ENCODE results near the gene SLC38A10.

Gene SLC38A10

DNA sequence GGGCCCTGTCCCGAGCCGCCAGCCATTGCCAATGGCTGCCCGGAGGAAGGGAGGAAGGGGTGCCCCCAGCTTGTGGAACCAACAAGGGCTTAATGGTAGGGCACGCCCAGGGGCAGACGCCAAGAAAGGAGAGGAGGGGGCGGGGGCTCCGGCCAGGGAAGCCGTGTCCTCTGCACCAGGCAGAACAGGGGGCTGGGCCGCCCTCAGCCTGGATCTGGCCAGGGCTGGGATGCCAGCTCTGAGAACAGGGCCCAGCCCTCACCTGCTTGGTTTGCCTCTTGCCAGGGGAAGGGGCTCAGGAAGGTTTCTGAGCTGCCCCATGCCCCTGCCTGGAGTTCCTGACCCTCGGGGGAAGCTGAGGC, 35.8 kb upstream of the SLC38A10 start:
- FAIRE-seq = no peak

GRCh38 chr17:81329927-81330883, 35.1 kb upstream of the SLC38A10 start:
- FAIRE-seq = no peak

GRCh38 chr17:81328978-81329926, 34.1 kb upstream of the SLC38A10 start:
- no peak for FAIRE-seq

- no peak for FAIRE-seq
Observed at GRCh38 chr17:81328489-81328888, 33.4 kb upstream of the SLC38A10 start.

DNA sequence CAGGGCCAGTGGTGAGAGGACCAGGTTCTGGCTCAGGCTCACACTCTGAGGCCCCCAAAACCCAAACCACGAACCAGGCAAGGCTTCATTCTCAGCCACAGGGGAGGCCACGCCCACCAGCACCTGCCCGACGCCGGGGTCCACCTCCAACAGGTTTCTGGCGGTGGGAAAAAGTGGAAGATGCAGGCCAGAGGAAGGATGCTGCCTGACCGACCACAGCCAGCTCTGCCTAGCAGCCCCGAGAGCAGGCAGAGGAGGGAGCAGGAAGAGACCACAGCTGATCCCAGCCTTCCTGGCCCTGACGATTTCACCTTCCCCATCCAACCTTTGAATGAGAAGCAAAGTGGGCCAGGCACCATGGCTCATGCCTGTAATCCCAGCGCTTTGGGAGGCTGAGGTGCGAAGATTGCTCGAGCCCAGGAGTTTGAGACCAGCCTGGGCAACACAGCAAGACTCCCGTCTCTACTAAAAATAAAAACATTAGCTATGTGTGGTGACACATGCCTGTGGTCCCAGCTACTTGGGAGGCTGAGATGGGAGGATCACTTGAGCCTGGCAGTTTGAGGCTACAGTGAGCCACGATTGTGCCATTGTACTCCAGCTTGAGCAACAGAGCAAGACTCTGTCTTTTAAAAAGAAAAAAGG, 30.7 kb upstream of the SLC38A10 start:
- no peak for FAIRE-seq

GRCh38 chr17:81324851-81325713, 30.0 kb upstream of the SLC38A10 start:
- FAIRE-seq = no peak

- FAIRE-seq = no peak
Observed at GRCh38 chr17:81324177-81324850, 29.2 kb upstream of the SLC38A10 start.

- FAIRE-seq = no peak
Observed at GRCh38 chr17:81323411-81323868, 28.3 kb upstream of the SLC38A10 start.

DNA sequence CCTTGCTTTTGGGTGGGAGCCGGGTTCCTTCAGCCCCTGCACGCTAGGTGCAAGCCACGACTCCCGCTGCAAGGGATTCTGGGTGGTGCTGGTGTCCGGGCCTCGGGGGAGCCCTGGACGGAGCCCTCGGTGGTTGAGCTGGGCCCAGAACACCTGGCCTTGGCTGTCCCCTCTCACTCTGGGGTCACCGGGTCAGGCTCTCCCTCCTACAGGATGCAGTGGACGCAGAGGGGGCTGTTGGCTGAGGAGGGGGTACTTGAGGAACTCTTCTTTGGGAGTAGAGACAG, 27.9 kb upstream of the SLC38A10 start:
- no peak for FAIRE-seq

- no peak for FAIRE-seq
Observed at GRCh38 chr17:81322271-81323082, 27.4 kb upstream of the SLC38A10 start.

- FAIRE-seq = no peak
Observed at GRCh38 chr17:81317961-81318605, 23.0 kb upstream of the SLC38A10 start.

DNA sequence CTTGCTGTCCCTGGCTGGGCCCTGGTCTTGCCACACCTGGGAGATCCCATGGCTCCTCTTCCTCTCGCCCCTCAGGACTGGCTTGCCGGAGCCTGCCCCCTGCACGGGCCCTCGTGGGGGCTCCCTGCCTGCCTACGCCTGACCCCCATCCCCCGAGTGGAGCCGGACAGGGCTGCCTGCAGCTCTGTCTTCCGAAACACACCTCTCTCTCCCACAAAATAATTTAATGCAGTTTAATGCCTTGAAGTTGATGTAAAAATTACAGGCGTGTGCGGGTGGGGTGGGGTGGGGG, 22.4 kb upstream of the SLC38A10 start:
- no peak for FAIRE-seq

DNA sequence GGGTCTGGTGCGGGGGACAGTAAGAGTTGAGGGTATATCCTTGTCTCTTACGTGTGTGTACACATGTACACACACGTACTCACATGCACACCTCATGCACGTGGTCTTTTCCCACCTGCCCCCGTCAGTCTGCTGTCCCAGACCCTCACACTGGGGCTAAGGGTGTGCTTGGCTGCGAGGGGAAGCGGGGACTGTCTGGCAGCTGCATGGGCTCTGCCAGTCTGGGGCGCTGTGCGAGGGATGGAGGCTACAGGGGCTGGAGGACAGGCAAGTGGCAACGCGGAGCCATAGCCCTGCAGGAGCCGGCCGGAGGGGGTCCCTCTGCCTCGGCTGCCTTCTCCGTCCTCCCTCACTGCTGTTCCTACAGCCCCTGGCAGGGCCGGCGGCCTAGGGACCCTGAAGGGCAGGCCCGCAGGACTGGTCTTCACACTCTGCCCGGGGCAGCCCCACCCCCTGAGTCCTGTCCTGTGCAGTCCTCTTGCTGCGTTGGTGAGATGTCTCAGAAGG, 20.8 kb upstream of the SLC38A10 start:
- FAIRE-seq = no peak

- FAIRE-seq = no peak
Observed at GRCh38 chr17:81315129-81315884, 20.2 kb upstream of the SLC38A10 start.

DNA sequence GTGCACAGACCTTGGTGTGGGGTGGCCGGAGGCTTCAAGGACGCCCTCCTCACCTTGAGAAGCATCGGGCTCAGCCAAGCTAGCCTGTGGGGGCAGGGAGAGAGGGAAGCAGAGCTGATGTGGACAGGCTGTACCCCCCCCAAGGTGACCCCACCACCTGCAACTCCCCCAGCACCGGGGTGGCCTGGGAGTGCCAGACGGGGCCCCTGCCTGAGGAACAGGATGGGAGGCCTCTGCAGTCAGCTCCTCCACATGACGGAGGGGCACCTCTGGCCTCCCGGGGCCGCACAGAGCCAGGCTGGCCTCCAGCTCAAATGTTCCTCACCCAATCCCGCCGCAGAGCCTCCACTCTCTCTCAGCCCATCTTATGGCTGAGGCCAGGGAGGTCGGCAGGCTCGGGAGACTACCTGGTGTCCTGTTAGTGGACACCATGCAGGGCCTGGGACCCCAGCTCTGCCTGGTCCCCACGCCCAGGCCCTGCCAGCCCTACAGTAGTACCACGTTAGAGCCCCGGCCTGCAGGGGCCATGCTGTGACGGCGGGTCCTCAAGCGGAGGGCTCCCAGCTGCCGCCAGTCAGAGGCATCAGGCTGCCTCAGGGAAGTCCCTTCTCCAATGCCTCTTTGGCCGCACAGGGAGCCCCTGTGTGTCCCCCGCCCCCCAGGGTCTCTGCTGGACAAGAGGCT, 19.4 kb upstream of the SLC38A10 start:
- FAIRE-seq = no peak

DNA sequence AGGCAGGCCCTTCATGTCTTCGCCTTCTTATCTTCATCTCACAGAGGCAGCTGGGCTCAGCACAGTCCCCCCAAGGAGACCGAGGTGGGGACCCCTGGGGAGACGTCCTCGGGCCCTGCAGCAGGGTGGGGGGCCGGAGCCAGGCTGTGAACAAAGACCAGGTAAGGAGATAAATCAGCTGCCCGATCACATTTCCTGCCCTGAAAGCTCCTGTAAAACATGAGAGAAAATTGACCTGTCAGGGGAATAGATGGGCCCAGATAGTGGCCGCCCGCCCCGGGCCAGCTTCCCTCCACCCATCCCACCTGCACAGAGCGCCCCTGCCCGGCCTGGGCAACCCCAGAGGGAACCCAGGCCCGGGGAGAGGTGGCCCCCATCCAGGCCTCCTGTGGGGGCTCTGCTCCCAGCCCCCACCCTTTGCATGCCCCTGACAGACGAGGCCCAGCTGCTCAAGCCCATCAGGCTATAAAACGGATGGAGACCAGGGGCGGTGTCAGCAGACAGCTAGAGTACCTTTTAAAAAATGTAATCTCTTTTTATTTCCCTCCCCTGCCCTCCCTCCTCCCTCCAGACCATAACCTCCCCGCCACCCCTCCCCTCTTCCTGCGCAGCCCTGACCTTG, 18.8 kb upstream of the SLC38A10 start:
- no peak for FAIRE-seq

DNA sequence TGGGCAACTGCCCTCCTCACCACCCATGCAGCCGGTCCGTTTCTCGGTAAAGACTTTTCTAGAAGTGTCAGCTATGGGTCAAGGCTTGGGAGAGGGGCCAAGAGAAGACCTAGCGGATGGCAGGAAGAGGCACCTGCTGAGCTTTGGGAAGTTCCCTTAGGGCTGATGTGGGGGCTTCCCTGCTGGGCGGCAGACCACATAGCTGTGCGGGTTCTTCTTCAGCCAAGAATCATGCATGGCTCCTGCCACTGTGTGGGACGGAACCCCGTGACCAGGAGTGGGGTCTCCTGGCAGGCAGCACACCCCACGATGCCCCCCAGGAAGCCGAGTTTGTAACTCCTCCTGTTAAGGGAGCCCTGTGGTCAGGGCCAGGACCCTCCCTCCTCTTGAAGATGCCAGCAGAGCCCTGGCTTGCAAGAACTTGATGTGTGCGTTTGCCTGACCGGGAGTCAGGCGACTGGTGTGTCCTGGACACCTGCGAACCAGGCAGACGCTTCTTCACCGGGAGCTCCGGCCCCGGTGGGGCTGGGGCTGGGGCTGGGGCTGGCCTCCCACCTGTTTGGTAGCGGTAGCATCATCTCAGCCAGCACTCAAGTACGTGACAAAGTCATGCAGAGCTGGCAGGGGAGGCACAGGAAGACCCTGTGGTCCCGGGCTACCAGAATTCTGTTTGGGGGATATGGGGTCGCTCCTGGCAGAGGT, 17.7 kb upstream of the SLC38A10 start:
- FAIRE-seq = no peak

- FAIRE-seq = no peak
Observed at GRCh38 chr17:81311946-81312345, 16.8 kb upstream of the SLC38A10 start.
